NCI-H2196 treated with DMSO at 0.1 percent for 48 hours (cell line): ENCODE results near the gene ILKAP.
A peak's percentile ranks its signal among the peaks of the same experiment; 100 is the strongest.

Source experiments
- DNase-seq: peaks from one replicate; lab custom pipeline; 2025; ENCODE audit not compliant: unreplicated experiment; lab: John Stamatoyannopoulos, UW

The ILKAP gene

GRCh38 chr2:238237431-238238135 is 34.1 kb upstream of the ILKAP start:
- no peak for DNase-seq

- DNase-seq, result no peak
These were observed 33.1 kb upstream of the ILKAP start for GRCh38 chr2:238236571-238236970.

- no peak for DNase-seq
These were observed 32.4 kb upstream of the ILKAP start for GRCh38 chr2:238235856-238236255.

GRCh38 chr2:238235331-238235732 is 31.8 kb upstream of the ILKAP start:
- DNase-seq, result no peak

- no peak for DNase-seq
These were observed 30.1 kb upstream of the ILKAP start for GRCh38 chr2:238233625-238234024.

GRCh38 chr2:238231809-238232208 is 28.3 kb upstream of the ILKAP start:
- no peak for DNase-seq

GRCh38 chr2:238231251-238231793 is 27.8 kb upstream of the ILKAP start:
- no peak for DNase-seq

- DNase-seq, result no peak
These were observed 27.2 kb upstream of the ILKAP start for GRCh38 chr2:238230699-238231098.

- DNase-seq, result no peak
These were observed 25.2 kb upstream of the ILKAP start for GRCh38 chr2:238228700-238229099.

- no peak for DNase-seq
These were observed 24.1 kb upstream of the ILKAP start for GRCh38 chr2:238227587-238228032.

- DNase-seq, result no peak
These were observed 23.4 kb upstream of the ILKAP start for GRCh38 chr2:238226698-238227586.

- no peak for DNase-seq
These were observed 22.6 kb upstream of the ILKAP start for GRCh38 chr2:238225911-238226697.

GRCh38 chr2:238225121-238225520 is 21.6 kb upstream of the ILKAP start:
- no peak for DNase-seq

GRCh38 chr2:238224356-238225035 is 21.0 kb upstream of the ILKAP start:
- DNase-seq, result no peak

GRCh38 chr2:238220892-238221521 is 17.5 kb upstream of the ILKAP start:
- DNase-seq, result no peak

- no peak for DNase-seq
These were observed 16.9 kb upstream of the ILKAP start for GRCh38 chr2:238220274-238220891.

GRCh38 chr2:238216651-238217184 is 13.2 kb upstream of the ILKAP start:
- DNase-seq, result peak; percentile 74

GRCh38 chr2:238207006-238207405 is 3.5 kb upstream of the ILKAP start:
- DNase-seq, result no peak

GRCh38 chr2:238203973-238204683 is 633 bp upstream of the ILKAP start:
- no peak for DNase-seq
